CD8-positive, alpha-beta memory T cell (primary cell): ENCODE results near the gene ST6GALNAC2. TPM values are rescaled to one million over a fixed set of nuclear protein-coding genes. Genes with fewer than 3 reads are reported as not detected.

Experiments used
- CTCF ChIA-PET: fragments of 350-600 bp; sonication (Branson Sonifier 250); formaldehyde crosslinking; loops from one replicate; lab custom pipeline; 2021; ENCODE audit warnings: antibody characterized with exemption; lab: Charles Lee
- POLR2A ChIA-PET: fragments of 350-600 bp; sonication (Branson Sonifier 250); formaldehyde crosslinking; loops from one replicate; lab custom pipeline; 2021; ENCODE audit warnings: antibody characterized with exemption; lab: Charles Lee
- DNase-seq, 5 donors: peaks; one replicate each; pipeline versions ENCODE4 v3.0.0 to v3.0.0-alpha.2; 2020 to 2022; ENCODE audit warnings: mixed read lengths in 1 of 5
- H3K27ac ChIP-seq: one replicate; pipeline ENCODE4 v1.7.0; 2013; ENCODE audit warnings: low read depth, mild to moderate bottlenecking, low read length, moderate library complexity
- H3K27me3 ChIP-seq: 2 replicates; pipeline ENCODE4 v1.7.0; 2013; ENCODE audit warnings: low read length, mild to moderate bottlenecking; ENCODE audit not compliant: insufficient read depth, poor library complexity, severe bottlenecking
- H3K36me3 ChIP-seq: 2 replicates; pipeline ENCODE4 v1.7.0; 2013; ENCODE audit warnings: mild to moderate bottlenecking, low read length, moderate library complexity; ENCODE audit not compliant: insufficient read depth
- H3K4me1 ChIP-seq: 2 replicates; pipeline ENCODE4 v1.7.0; 2013; ENCODE audit warnings: mild to moderate bottlenecking, low read length, moderate library complexity; ENCODE audit not compliant: insufficient read depth
- H3K4me3 ChIP-seq: 2 replicates; pipeline ENCODE4 v1.7.0; 2013; ENCODE audit warnings: mild to moderate bottlenecking, low read length
- H3K9me3 ChIP-seq: 2 replicates; pipeline ENCODE4 v1.7.0; 2013; ENCODE audit warnings: mild to moderate bottlenecking, low read length
- H3K27ac Mint-ChIP-seq, 8 donors: one replicate each; pipeline ENCODE4 v1.8.0; 2020 to 2021; ENCODE audit warnings: mixed read lengths in 8 of 8, mild to moderate bottlenecking in 6 of 8, inconsistent platforms in 3 of 8, moderate library complexity in 3 of 8
- H3K27me3 Mint-ChIP-seq, 2 donors: one replicate each; pipeline ENCODE4 v1.8.0; 2020 to 2021; ENCODE audit warnings: mixed read lengths in 2 of 2, mild to moderate bottlenecking in 1 of 2, moderate library complexity in 1 of 2
- H3K36me3 Mint-ChIP-seq, 3 donors: one replicate each; pipeline ENCODE4 v1.8.0; 2020 to 2021; ENCODE audit warnings: mixed read lengths in 3 of 3, inconsistent platforms in 1 of 3, mild to moderate bottlenecking in 1 of 3
- H3K4me1 Mint-ChIP-seq, 3 donors: one replicate each; pipeline ENCODE4 v1.8.0; 2020 to 2021; ENCODE audit warnings: mixed read lengths in 3 of 3, inconsistent platforms in 1 of 3, mild to moderate bottlenecking in 1 of 3
- H3K4me3 Mint-ChIP-seq, 7 donors: one replicate each; pipeline ENCODE4 v1.8.0; 2020 to 2021; ENCODE audit warnings: mixed read lengths in 7 of 7, mild to moderate bottlenecking in 6 of 7, moderate library complexity in 4 of 7, inconsistent platforms in 2 of 7
- H3K9me3 Mint-ChIP-seq, 5 donors: one replicate each; pipeline ENCODE4 v1.8.0; 2020 to 2022; ENCODE audit warnings: mixed read lengths in 5 of 5, mild to moderate bottlenecking in 3 of 5, moderate library complexity in 2 of 5, inconsistent platforms in 1 of 5
- polyA plus RNA-seq: library from polyadenylated mRNA; unstranded; fragments of 300-500 nt; fragmentation: Illumina TruSeq; gene quantifications from one replicate; pipeline ENCODE4 v1.2.3, GENCODE V29; 2021
- total RNA-seq, 2 experiments: library from RNA; stranded (reverse); gene quantifications; one replicate each; pipeline ENCODE4 v1.2.3, GENCODE V29; 2021

Gene ST6GALNAC2
- total and polyA plus RNA-seq, 3 experiments from 2014 or later, result 0.83 to 2.9 (median 1.0) TPM

- Mint-ChIP-seq H3K27me3 (peaks cover 10 to 26% of the 10 kb centered on the region in 2 donors), H3K4me1 (peaks cover 2 to 13% (median 6%) of the 10 kb centered on the region in 3 donors), H3K9me3 (no peaks in the 10 kb centered on the region), H3K4me3 (no peak overlapping the region), H3K27ac (peak overlapping the region in 1 of 8 donors; percentile 68), H3K36me3 (no peaks in the 10 kb centered on the region)
- H3K27me3 ChIP-seq, result peaks cover 10% of the 10 kb centered on the region
- POLR2A ChIA-PET, result interaction anchor here (0.6 kb wide), 1 partner anchor 72 kb away, joined by 3 read pairs; no protein-coding TSS in a partner anchor
- DNase-seq, result no peak
- no peaks in the 10 kb centered on the region for H3K9me3 ChIP-seq
- no peak overlapping the region for H3K27ac ChIP-seq
- CTCF ChIA-PET, result interaction anchor here (0.9 to 6.7 kb wide), 4 partner anchors 21 to 137 kb away, joined by 3 to 97 read pairs (median 3); no protein-coding TSS in a partner anchor
- no peak overlapping the region for H3K4me3 ChIP-seq
- H3K4me1 ChIP-seq, result peaks cover 7% of the 10 kb centered on the region
- no peaks in the 10 kb centered on the region for H3K36me3 ChIP-seq
Measured at GRCh38 chr17:76543826-76544545, 41.7 kb downstream of the ST6GALNAC2 start.

- Histone ChIP-seq H3K27ac (no peak overlapping the region), H3K4me1 (peaks cover 7% of the 10 kb centered on the region), H3K36me3 (no peaks in the 10 kb centered on the region), H3K4me3 (no peak overlapping the region), H3K9me3 (no peaks in the 10 kb centered on the region), H3K27me3 (peaks cover 10% of the 10 kb centered on the region)
- H3K4me1 Mint-ChIP-seq, result peaks cover 3 to 15% (median 6%) of the 10 kb centered on the region in 3 donors
- H3K27ac Mint-ChIP-seq, result no peak overlapping the region
- no peak for DNase-seq
- H3K27me3 Mint-ChIP-seq, result peaks cover 10 to 30% of the 10 kb centered on the region in 2 donors
- no peak overlapping the region for H3K4me3 Mint-ChIP-seq
- no peaks in the 10 kb centered on the region for H3K9me3 Mint-ChIP-seq
- POLR2A ChIA-PET, result no interaction called here
- CTCF ChIA-PET, result interaction anchor here (1.1 to 6.7 kb wide), 3 partner anchors 21 to 138 kb away, joined by 3 to 97 read pairs (median 3); no protein-coding TSS in a partner anchor
- H3K36me3 Mint-ChIP-seq, result no peaks in the 10 kb centered on the region
Measured at GRCh38 chr17:76543482-76543825, 42.2 kb downstream of the ST6GALNAC2 start.

- Mint-ChIP-seq H3K27ac (no peak overlapping the region), H3K4me3 (no peak overlapping the region), H3K27me3 (peaks cover 10 to 30% of the 10 kb centered on the region in 2 donors), H3K36me3 (no peaks in the 10 kb centered on the region), H3K9me3 (no peaks in the 10 kb centered on the region), H3K4me1 (peaks cover 3 to 15% (median 6%) of the 10 kb centered on the region in 3 donors)
- Histone ChIP-seq H3K36me3 (no peaks in the 10 kb centered on the region), H3K4me1 (peaks cover 7% of the 10 kb centered on the region), H3K27me3 (peaks cover 10% of the 10 kb centered on the region), H3K9me3 (no peaks in the 10 kb centered on the region), H3K4me3 (no peak overlapping the region), H3K27ac (no peak overlapping the region)
- no peak for DNase-seq
- CTCF ChIA-PET, result interaction anchor here (1.1 to 6.7 kb wide), 2 partner anchors 20 to 138 kb away, joined by 3 to 97 read pairs; no protein-coding TSS in a partner anchor
- POLR2A ChIA-PET, result no interaction called here
Measured at GRCh38 chr17:76542984-76543383, 42.7 kb downstream of the ST6GALNAC2 start.

- Histone ChIP-seq H3K27me3 (peaks cover 10% of the 10 kb centered on the region), H3K4me3 (no peak overlapping the region), H3K36me3 (no peaks in the 10 kb centered on the region), H3K27ac (no peak overlapping the region), H3K9me3 (no peaks in the 10 kb centered on the region), H3K4me1 (peaks cover 7% of the 10 kb centered on the region)
- POLR2A ChIA-PET, result no interaction called here
- peaks cover 3 to 15% (median 6%) of the 10 kb centered on the region in 3 donors for H3K4me1 Mint-ChIP-seq
- H3K9me3 Mint-ChIP-seq, result no peaks in the 10 kb centered on the region
- no peak overlapping the region for H3K4me3 Mint-ChIP-seq
- peak overlapping the region in 1 of 8 donors; percentile 36 for H3K27ac Mint-ChIP-seq
- H3K27me3 Mint-ChIP-seq, result peaks cover 10 to 30% of the 10 kb centered on the region in 2 donors
- no peaks in the 10 kb centered on the region for H3K36me3 Mint-ChIP-seq
- DNase-seq, result no peak
- CTCF ChIA-PET, result interaction anchor here (1.1 to 6.7 kb wide), 2 partner anchors 20 to 139 kb away, joined by 3 to 97 read pairs; no protein-coding TSS in a partner anchor
Measured at GRCh38 chr17:76542566-76542971, 43.1 kb downstream of the ST6GALNAC2 start.

- Histone ChIP-seq H3K27me3 (peaks cover 14% of the 10 kb centered on the region), H3K4me3 (no peak overlapping the region), H3K27ac (no peak overlapping the region), H3K36me3 (no peaks in the 10 kb centered on the region), H3K4me1 (peaks cover under 1% of the 10 kb centered on the region), H3K9me3 (no peaks in the 10 kb centered on the region)
- H3K36me3 Mint-ChIP-seq, result no peaks in the 10 kb centered on the region
- ChIA-PET CTCF (interaction anchor here (6.7 kb wide), 1 partner anchor 19 kb away, joined by 97 read pairs; no protein-coding TSS in a partner anchor), POLR2A (no interaction called here)
- H3K27me3 Mint-ChIP-seq, result peaks cover 10 to 30% of the 10 kb centered on the region in 2 donors
- no peaks in the 10 kb centered on the region for H3K9me3 Mint-ChIP-seq
- peak overlapping the region in 1 of 8 donors; percentile 72 for H3K27ac Mint-ChIP-seq
- peaks cover 3 to 15% (median 6%) of the 10 kb centered on the region in 3 donors for H3K4me1 Mint-ChIP-seq
- DNase-seq, result no peak
- H3K4me3 Mint-ChIP-seq, result no peak overlapping the region
Measured at GRCh38 chr17:76541739-76542454, 43.8 kb downstream of the ST6GALNAC2 start.

GRCh38 chr17:76540381-76541300 is 45.0 kb downstream of the ST6GALNAC2 start:
- Histone ChIP-seq H3K27me3 (peaks cover 22% of the 10 kb centered on the region), H3K4me1 (no peaks in the 10 kb centered on the region), H3K4me3 (no peak overlapping the region), H3K9me3 (no peaks in the 10 kb centered on the region), H3K36me3 (no peaks in the 10 kb centered on the region), H3K27ac (no peak overlapping the region)
- H3K36me3 Mint-ChIP-seq, result no peaks in the 10 kb centered on the region
- no peak for DNase-seq
- H3K27me3 Mint-ChIP-seq, result peaks cover 20 to 33% of the 10 kb centered on the region in 2 donors
- H3K9me3 Mint-ChIP-seq, result no peaks in the 10 kb centered on the region
- peak overlapping the region in 1 of 8 donors; percentile 60 for H3K27ac Mint-ChIP-seq
- ChIA-PET POLR2A (no interaction called here), CTCF (interaction anchor here (1.2 to 6.7 kb wide), 5 partner anchors 16 to 83 kb away, joined by 4 to 97 read pairs (median 6); no protein-coding TSS in a partner anchor)
- H3K4me3 Mint-ChIP-seq, result no peak overlapping the region
- H3K4me1 Mint-ChIP-seq, result peaks cover 1 to 15% (median 6%) of the 10 kb centered on the region in 3 donors

- no peaks in the 10 kb centered on the region for H3K9me3 Mint-ChIP-seq
- peaks cover 22 to 37% of the 10 kb centered on the region in 2 donors for H3K27me3 Mint-ChIP-seq
- peaks cover 22% of the 10 kb centered on the region for H3K27me3 ChIP-seq
- no peak within 1 kb of the TSS for H3K4me3 ChIP-seq
- H3K9me3 ChIP-seq, result no peaks in the 10 kb centered on the region
- H3K36me3 ChIP-seq, result no peaks in the 10 kb centered on the region
- no peaks in the 10 kb centered on the region for H3K4me1 ChIP-seq
- POLR2A ChIA-PET, result no interaction called here
- peaks cover 1 to 15% (median 6%) of the 10 kb centered on the region in 3 donors for H3K4me1 Mint-ChIP-seq
- H3K27ac Mint-ChIP-seq, result peak within 1 kb of the TSS in 2 of 8 donors; percentile 54 to 60
- no peaks in the 10 kb centered on the region for H3K36me3 Mint-ChIP-seq
- CTCF ChIA-PET, result interaction anchor here (1.2 to 3.4 kb wide), 4 partner anchors 17 to 84 kb away, joined by 4 to 10 read pairs (median 6); no protein-coding TSS in a partner anchor
- H3K27ac ChIP-seq, result no peak within 1 kb of the TSS
- peak within 1 kb of the TSS in 6 of 7 donors; percentile 26 to 70 (median 55) for H3K4me3 Mint-ChIP-seq
- DNase-seq, result no peak
Measured at GRCh38 chr17:76539631-76540271, 45.9 kb downstream of the ST6GALNAC2 start, which contains the start of gene PRCD. TSS of gene PRCD (plus strand) at chr17:76540044. CDS start at chr17:76540142, 98 bp downstream.
